Measurements from ENCODE around the gene INSIG1. TPM values are rescaled to one million over a fixed set of nuclear protein-coding genes. Genes with fewer than 3 reads are reported as not detected.

INSIG1 gene
- polyA plus RNA-seq, 1 donor, result 25.4 TPM

- no peak for DNase-seq
These were observed 13.0 kb upstream of the INSIG1 start for GRCh38 chr7:155284496-155285274.

GRCh38 chr7:155285423-155285822 lies 12.3 kb upstream of the INSIG1 start:
- no peak for DNase-seq

- DNase-seq, result no peak
These were observed 11.8 kb upstream of the INSIG1 start for GRCh38 chr7:155285833-155286232.

GRCh38 chr7:155286686-155287085 lies 11.0 kb upstream of the INSIG1 start:
- no peak for DNase-seq

GRCh38 chr7:155287284-155287935 lies 10.3 kb upstream of the INSIG1 start:
- DNase-seq, result no peak

- no peak for DNase-seq
These were observed 9.6 kb upstream of the INSIG1 start for GRCh38 chr7:155288055-155288454.

- no peak for DNase-seq
These were observed 8.6 kb upstream of the INSIG1 start for GRCh38 chr7:155289107-155289506.

- no peak for DNase-seq
These were observed 7.7 kb upstream of the INSIG1 start for GRCh38 chr7:155289949-155290501.

- DNase-seq, result no peak
These were observed 6.6 kb upstream of the INSIG1 start for GRCh38 chr7:155291045-155291530.

- DNase-seq, result no peak
These were observed 5.9 kb upstream of the INSIG1 start for GRCh38 chr7:155291729-155292128.

- DNase-seq, result no peak
These were observed 4.9 kb upstream of the INSIG1 start for GRCh38 chr7:155292680-155293226.

GRCh38 chr7:155293721-155294510 lies 3.8 kb upstream of the INSIG1 start:
- DNase-seq, result no peak

GRCh38 chr7:155294511-155294778 lies 3.2 kb upstream of the INSIG1 start:
- no peak for DNase-seq

- DNase-seq, result no peak
These were observed 2.2 kb upstream of the INSIG1 start for GRCh38 chr7:155295511-155295910.

GRCh38 chr7:155296006-155296787 lies 1.5 kb upstream of the INSIG1 start:
- DNase-seq, result no peak

GRCh38 chr7:155296788-155297516 lies 726 bp upstream of the INSIG1 start:
- peak; percentile 36 for DNase-seq

GRCh38 chr7:155298288-155298833 lies 683 bp downstream of the INSIG1 start:
- no peak for DNase-seq

GRCh38 chr7:155298834-155299534 lies 1.3 kb downstream of the INSIG1 start:
- peak; percentile 88 for DNase-seq

GRCh38 chr7:155299535-155300202 lies 2.0 kb downstream of the INSIG1 start:
- no peak for DNase-seq

All from left kidney (tissue), 2 donors.